ENCODE data around the gene PLOD1.

The PLOD1 gene

DNA sequence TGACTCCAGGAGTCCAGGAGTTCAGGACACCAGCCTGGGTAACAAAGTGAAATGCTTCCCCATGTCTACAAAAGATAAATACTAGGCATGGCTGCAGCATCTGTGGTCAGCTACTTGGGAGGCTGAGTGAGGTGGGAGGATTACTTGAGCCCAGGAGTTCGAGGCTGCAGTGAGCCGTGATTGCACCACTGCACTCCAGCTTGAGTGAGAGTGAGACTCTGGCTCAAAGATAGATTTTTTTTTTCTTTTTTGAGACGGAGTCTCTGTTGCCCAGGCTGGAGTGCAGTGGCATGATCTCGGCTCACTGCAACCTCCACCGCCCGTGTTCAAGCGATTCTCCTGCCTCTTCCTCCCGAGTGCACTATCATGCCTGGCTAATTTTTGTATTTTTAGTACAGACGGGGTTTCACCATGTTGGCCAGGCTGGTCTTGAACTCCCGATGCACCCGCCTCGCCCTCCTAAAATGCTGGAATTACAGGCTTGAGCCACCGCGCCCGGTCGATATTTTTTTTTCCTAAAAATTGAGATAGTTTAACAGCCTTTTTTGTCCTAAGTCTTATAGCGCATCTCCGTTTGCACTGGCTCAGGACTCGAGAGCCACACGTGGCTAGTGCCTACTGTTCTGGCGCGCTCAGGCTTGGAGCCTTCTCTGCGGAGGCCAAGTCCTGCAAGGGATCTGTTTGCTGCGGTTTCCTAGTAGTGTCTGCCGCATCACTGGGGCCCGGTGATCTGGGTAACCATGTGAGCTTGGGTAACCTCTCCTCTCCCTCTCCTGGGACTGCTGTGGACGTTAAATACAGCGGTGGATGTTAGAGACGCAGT is 44.7 kb downstream of the PLOD1 start:
- DNase-seq (ENCODE audit: low read depth), result no peak

DNA sequence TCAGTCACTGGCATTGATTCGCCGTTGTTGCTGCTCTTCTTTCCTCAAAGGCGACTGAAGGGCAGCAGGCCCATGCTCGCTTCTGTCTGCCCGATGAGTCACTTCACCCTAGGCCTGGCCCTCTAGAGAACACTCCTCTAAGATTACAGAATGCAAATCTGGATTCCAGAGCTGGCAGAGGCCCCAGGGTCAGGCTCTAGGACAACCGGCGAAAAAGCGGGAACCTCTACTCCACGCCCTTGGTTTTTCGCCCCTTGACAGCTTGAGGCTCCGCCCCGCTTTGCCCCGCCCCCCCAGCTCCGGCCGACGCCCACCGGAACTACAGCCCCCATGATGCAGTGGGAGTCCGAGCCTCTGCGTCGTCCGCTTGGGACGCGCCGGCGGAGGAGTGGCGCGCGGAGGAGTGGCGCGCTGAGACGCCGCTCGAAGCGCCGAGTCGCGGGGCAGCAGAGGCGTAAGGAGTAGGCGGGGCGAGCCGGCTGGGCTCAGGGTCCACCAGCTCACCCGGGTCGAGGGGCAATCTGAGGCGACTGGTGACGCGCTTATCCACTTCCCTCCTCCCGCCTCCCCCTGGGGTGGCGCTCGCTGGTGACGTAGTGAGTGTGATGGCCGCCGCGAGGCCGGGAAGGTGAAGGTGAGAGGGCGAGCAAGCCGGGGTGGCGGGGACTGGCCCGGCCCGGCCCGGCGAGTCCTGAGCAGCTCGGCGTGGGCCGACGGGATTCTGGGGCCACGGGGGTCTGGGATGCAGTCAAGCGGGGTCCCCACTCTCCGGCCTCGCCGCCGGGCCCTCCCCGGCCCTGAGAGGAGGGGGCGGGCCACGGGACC is 45.5 kb downstream of the PLOD1 start, which contains the start of gene MFN2:
Gene MFN2 (plus strand): TSS at position 594 of the 825 bp plus-strand sequence. CDS start 8,725 bp downstream, outside the sequence.
- peak; percentile 94 for DNase-seq (ENCODE audit: low read depth)

DNA sequence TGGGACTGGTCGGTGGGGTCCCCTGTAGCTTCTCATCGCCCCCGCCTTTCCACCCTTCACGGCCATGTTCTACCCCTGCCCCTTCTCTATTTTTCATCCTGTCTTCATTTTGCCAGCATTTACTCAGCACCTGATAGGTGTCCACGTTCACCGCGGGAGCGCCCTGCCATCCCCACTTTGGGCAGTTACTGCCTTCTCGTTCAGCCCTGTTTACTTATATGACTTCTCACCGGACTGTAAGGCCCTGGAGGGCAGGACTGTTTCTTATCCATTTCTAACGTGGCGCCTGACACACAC is 46.1 kb downstream of the PLOD1 start:
- DNase-seq (ENCODE audit: low read depth), result no peak

DNA sequence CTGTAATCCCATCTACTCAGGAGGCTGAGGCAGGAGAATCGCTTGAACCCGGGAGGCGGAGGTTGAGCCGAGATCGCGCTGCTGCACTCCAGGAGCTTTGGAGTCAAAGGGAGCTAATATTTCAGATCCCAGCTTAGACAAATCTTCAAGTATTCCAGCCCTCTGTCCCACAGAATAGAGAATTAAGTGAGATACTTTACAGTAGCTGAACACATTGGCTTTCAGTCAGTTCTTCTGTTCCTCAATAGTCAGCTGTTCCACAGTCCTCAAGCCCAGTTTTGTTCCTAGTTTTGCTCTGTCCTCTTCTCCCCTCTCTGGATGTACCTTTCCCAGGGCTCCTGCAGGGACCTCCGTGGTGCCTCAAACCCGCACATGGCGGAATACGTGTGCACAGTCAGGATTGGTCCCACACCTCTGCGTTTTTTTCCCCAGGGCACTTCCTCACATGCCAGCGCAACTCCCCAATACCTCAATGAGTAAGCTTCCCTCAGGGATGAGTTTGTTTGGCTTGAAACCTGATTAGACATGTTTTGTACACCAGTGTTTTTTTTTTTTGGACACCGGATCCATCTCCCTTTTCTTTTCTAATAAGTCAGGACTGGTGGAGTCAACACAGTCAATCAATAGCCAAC is 47.0 kb downstream of the PLOD1 start:
- no peak for DNase-seq (ENCODE audit: low read depth)

DNA sequence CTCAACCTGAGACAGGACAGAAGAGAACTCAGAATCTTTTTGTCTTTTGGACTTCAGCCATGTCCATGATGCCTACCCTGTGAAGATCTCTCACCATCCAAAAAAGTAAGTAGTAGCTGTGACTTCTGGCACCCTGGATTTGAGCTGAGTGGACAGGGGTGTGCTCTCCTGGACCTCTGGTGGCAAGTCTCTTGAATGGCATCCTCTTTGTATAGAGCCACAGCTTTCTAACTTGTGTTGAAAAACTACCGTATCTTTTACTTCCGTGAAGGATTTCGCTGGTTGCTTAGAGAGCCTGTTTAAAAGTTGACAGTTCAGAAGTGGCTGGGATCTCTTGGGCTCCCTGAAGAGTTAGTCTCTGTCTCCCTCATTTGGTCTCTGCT is 47.5 kb downstream of the PLOD1 start:
- no peak for DNase-seq (ENCODE audit: low read depth)

DNA sequence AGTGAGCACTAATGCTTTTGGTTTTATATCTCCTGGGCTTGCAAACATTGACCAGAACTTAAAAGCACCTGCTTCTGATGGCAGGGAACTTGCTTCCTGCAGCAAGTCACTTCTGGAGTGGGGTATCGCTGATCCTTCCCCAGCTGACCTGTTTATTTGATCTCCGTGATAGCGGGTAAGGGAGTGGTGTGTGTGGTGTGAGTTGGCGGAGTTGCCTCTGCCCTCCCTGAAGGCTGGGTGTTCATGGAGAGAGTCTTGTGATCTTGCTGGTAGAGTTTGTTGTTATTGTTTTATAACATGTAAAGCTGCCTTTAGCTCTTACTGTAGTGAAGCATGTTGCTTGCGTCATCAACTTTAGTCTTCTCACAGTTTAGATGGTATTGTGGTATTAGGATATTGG is 49.6 kb downstream of the PLOD1 start:
- no peak for DNase-seq (ENCODE audit: low read depth)

DNA sequence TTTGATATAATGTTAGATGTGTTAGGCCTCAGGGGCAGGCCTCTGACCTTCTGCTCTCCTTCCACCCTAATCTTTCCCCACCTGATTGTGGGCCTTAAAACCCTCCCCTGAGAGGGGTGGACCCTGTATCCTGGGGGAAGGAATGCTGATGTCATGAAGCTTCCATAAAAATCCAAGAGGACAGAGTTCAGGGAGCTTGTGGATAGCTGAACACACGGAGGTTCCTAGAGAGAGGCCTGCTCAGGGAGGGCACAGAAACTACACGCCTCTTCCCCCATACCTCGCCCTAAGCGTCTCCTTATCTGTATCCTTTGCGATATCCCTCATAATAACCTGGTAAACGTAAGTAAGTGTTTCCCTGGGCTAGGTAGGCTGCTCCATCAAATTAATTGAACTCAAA is 50.1 kb downstream of the PLOD1 start:
- no peak for DNase-seq (ENCODE audit: low read depth)

DNA sequence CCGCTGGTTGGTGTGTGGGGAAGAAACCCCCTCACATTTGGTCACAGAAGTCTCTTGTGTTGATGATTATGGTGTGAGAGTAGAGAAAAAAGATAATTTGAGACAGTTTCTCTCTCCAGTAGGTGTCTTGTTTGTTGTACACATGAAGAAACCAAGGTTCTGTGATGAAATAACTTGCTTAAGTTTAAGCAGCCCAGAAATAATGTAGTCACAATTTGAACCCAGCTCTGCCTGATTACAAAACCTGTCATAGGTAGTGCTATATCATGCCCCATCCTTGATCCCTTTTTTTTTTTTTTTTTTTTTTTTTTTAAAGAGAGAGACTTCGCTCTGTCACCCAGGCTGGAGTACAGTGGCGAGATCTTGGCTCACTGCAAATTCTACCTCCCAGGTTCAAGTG is 50.7 kb downstream of the PLOD1 start:
- DNase-seq (ENCODE audit: low read depth), result no peak

DNA sequence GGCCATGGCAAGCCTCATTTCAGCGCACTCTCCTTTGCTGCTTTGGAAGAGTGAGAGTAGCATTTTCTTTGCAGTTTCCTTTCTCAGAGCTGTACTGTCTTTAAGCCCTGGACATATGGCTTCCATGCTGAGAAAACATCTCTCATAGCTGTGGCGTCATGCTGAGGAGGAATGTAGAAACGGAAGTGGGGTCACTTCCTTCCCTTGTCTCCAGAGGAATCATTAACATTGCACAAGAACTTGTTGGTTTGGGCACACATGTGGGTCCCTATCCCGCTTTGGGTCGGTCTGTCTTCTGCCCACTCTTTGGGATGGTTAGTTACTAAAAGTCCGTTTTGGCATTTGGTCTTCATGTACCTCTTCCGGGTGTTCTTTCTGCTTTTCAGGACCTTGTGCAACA is 51.3 kb downstream of the PLOD1 start:
- DNase-seq (ENCODE audit: low read depth), result no peak

DNA sequence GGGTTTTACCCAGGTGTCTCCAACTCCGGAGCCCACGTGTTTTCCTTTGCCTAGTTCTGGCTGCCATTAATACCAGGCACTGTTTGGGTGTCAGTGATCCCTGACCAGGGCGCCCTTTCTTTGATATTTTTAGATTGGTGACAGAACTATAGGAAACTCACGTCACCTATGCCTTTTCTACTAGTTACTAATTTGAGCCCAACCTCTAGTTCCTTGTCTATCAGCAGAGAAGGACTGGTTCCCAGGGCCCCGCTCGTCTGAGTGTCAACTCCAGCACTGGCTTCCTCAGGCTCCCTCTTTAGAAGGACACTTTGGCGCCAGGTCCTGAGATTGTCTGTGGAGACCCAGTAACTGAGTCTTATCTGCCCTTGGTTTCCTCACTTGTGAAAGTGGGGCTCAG is 55.2 kb downstream of the PLOD1 start:
- DNase-seq (ENCODE audit: low read depth), result no peak

DNA sequence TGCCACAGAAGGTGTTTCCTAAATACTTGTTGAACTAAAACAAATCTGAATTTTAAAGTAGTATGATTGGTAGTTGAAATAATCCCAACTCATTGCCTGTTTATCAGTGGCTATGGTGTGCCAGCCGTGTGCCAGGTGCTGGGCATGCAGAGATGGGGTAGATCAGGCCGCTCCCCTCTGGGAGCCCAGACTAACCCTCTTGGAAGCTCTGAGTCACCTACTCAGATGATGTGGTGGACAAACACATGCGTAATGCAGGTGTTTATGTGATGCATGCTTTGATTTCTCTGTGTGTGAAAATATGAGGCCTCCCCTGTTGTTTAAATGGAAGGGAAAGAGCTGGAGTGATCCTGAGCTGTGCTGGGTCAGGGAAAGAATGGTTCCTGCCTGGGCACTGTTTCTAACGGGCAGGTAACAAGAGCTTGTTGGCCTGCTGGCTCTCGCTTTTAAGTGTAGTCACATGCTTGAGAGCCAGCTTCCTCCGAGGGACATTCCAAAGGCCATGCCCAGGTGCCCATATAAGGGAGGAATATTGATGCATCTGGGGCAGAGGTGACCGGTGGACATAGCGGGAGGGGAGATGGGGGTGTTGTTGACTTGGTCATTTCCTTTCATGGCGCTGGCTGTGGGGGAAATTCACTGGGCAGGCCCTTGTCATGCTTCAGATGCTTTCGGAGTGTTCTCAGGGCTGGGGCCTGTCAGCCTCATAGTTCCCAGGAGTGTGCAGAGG is 56.0 kb downstream of the PLOD1 start:
- DNase-seq (ENCODE audit: low read depth), result no peak

DNA sequence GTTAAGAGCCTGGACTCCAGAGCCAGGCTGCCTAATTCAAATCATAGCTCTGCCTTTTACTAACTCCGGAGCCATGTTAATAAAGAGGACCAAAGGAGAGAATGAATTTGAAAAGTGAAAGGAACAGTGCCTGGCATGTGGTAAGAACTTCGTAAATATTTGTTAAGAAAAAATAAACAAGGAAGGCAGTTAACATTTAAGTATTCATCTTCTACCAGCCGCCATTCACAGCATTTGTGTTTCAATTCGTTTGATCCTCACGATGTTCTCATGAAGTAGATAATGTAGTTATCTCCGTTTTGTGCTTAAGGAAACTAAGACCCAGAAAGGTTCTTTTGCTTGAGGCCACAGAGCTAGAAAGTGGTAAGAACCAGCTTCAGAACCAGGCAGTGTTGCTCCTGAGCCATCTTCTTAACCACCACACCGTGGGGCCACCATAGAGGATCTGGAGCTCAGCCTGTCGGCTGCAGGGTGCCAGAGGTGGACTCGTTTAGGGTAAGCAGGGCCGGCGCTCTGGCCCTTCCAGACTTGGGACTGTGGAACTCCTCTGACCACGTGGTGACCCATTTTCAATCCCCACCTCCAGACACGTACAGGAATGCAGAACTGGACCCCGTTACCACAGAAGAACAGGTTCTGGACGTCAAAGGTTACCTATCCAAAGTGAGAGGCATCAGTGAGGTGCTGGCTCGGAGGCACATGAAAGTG is 57.6 kb downstream of the PLOD1 start:
- DNase-seq (ENCODE audit: low read depth), result no peak

DNA sequence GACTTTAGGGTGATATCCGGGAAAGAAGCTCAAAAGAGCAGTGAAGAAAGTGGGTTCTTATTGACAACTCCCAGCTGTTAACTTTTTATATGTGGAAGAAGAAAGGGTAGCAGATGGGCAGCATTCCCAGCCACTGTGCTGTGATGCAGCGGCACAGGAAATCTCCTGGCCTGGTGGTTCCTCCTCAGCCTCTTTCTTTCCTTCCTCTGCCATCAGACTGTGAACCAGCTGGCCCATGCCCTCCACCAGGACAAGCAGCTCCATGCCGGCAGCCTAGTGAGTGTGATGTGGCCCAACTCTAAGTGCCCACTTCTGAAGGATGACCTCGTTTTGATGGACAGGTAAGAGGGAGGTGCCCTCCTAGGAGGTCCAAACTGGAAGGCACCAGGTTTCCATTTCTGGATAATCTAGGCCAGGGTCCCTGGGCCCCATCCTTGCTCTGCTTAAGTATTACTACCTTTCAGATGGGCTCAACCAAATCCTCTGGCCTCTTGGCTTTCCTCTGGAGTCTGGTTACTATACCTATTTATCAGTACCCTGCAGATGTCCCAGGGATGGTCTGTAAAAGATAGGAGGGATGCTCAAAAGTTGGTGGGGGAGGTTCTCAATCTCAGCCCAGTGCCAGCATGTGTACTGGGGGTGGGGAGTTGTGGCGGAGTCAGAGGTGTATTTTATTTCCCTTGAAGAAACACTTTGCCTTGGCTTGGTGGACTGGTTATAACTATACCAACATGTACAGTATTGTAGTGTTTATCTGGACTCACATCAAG is 62.7 kb downstream of the PLOD1 start:
- no peak for DNase-seq (ENCODE audit: low read depth)

DNA sequence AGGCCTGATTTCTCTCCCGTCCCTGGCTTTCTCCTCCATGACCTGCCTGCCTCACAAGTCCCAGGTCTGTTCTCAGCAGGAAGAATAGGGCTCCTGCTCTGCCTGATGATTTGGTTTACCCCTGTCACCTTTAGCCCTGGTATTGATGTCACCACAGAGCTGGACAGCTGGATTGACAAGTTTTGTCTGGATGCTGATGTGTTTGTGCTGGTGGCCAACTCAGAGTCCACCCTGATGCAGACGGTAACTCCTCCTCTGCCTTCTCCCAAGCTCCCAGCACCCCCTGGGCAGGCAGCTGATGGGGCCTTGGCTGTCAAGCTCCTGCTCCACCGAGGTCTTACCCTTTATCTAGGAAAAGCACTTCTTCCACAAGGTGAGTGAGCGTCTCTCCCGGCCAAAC is 64.1 kb downstream of the PLOD1 start:
- no peak for DNase-seq (ENCODE audit: low read depth)

DNA sequence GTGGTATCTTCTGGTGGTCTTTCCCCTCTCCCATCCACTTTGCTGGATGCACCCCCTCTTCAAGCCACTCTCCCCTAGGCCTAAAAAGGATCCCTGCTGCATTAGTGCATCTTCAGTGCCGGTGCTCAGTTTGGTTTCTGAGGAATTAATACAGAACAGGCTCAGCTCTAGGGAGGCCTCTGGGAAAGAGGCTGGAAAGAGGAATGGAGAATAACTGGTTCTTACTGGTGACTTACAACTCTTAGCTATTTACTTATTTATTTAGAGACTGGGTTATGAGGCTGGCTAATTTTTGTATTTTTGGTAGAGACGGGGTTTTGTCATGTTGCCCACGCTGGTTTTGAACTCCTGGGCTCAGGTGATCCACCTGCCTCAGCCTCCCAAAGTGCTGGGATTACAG is 64.7 kb downstream of the PLOD1 start:
- DNase-seq (ENCODE audit: low read depth), result no peak

DNA sequence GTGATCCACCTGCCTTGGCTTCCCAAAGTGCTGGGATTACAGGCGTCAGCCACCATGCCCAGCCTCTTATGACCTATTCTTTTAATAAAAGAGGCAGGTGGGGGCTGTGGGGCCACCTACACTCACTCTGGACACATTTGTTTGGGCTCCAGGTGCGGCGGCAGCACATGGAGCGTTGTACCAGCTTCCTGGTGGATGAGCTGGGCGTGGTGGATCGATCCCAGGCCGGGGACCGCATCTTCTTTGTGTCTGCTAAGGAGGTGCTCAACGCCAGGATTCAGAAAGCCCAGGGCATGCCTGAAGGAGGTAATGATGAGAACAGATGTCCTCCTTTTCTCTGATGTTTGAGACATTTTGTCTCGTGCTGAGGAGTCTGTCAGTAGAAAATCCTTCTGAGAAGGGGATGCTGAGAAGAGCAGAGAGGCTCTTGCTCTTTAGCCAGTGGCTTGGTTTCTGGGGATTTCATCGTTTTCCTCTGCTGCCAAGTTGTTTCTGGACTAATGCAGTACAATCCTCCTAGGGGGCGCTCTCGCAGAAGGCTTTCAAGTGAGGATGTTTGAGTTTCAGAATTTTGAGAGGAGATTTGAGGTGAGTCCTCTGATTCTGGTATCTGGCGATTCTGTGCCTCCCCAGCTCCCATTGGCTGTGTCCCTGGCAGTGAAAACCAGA is 66.9 kb downstream of the PLOD1 start:
- no peak for DNase-seq (ENCODE audit: low read depth)

DNA sequence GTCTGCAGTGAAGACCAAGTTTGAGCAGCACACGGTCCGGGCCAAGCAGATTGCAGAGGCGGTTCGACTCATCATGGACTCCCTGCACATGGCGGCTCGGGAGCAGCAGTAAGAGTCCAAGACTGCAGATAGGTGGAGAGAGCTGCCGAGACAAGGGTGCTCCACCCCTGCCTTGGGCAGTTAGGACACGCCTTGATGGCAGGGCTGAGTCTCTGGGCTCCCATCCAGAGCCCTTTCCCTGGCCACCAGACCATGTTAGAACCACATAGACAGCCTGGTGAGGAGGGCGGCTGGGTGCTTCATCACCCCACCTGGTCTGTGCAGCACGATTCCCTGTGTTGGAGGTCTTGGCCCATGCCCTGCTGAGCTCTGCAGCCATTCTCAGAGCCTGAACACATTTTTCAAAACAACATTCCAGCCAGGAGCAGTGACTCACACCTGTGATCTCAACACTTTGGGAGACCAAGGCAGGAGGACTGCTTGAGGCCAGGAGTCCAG is 67.5 kb downstream of the PLOD1 start:
- no peak for DNase-seq (ENCODE audit: low read depth)

DNA sequence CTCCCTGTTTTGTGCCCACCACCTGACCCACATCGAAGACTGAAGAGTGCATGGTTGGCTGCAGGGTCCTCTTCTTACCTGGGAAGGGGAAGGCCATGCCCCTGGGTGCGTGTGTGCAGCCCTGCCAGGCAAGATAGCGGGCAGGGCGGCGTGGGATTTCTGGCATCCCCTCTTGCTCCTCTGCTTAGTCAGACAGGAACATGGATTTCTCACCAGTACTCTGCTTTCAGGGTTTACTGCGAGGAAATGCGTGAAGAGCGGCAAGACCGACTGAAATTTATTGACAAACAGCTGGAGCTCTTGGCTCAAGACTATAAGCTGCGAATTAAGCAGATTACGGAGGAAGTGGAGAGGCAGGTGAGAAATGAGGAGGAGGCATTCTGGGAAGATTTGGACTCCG is 69.2 kb downstream of the PLOD1 start:
- DNase-seq (ENCODE audit: low read depth), result no peak

DNA sequence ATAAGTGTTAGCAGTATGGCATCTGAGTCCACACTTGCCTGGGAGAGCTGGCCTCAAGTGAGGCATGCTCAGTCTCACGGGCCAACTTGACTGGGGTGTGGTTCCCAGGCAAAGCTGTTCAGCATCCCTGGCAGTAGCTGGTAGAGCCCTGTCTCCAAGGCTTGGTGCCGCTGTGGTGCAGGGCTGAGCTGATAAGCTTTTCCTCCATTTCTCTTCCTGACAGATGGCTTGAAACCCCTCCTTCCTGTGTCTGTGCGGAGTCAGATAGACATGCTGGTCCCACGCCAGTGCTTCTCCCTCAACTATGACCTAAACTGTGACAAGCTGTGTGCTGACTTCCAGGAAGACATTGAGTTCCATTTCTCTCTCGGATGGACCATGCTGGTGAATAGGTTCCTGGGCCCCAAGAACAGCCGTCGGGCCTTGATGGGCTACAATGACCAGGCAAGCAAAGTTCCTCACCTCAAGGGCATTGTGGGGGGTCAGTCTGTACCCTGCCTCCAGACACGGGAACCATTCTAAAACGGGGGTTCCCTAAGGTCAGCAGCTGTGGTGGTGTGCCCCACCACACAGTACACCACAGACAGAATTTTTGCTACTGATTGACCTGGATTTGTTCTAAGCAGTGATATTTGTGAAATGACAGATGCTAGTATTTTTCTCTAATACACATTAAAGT is 71.1 kb downstream of the PLOD1 start:
- DNase-seq (ENCODE audit: low read depth), result no peak

Data from stromal cell of bone marrow (primary cell).